GM23338 (cell line): Measurements from ENCODE around the gene UPF1. TPM values are rescaled to one million over a fixed set of nuclear protein-coding genes. Genes with fewer than 3 reads are reported as not detected.
"Not testable (repeated sequence)": the region's sequence is repeated elsewhere in the genome, so short reads cannot be mapped to it uniquely, and the experiment has no call there.

ENCODE experiments used
- ATAC-seq: fragments of 200-7000 bp; cut with Tn5 transposase; 3 replicates; pipeline ENCODE4 v1.9.1; 2020
- DNase-seq: peaks from one replicate; pipeline ENCODE4 v3.0.0-alpha.2; 2015; ENCODE audit warnings: low spot score
- H2AFZ ChIP-seq: fragments of 200-600 bp; sonication (generic); 2 replicates; pipeline ENCODE4 v1.8.0; 2016; ENCODE audit warnings: antibody characterized with exemption, mild to moderate bottlenecking, moderate library complexity
- H3F3A ChIP-seq: fragments of 200-600 bp; sonication (generic); replicated peaks from 2 replicates; pipeline ENCODE4 v1.8.0; 2017; ENCODE audit warnings: antibody characterized with exemption, mixed run types, low read depth
- H3K27ac ChIP-seq: fragments of 200-600 bp; sonication (generic); 2 replicates; pipeline ENCODE4 v1.6.1; 2016; ENCODE audit warnings: low read depth
- H3K27me3 ChIP-seq: fragments of 200-600 bp; sonication (generic); 2 replicates; pipeline ENCODE4 v1.8.0; 2016; ENCODE audit warnings: mild to moderate bottlenecking, mixed run types, moderate library complexity; ENCODE audit not compliant: insufficient read depth
- H3K36me3 ChIP-seq: fragments of 200-600 bp; sonication (generic); 2 replicates; pipeline ENCODE4 v1.8.0; 2016; ENCODE audit warnings: mild to moderate bottlenecking; ENCODE audit not compliant: insufficient read depth
- H3K4me1 ChIP-seq: fragments of 200-600 bp; sonication (generic); 2 replicates; pipeline ENCODE4 v1.8.0; 2016; ENCODE audit warnings: mild to moderate bottlenecking, moderate library complexity; ENCODE audit not compliant: insufficient read depth
- H3K4me2 ChIP-seq: fragments of 200-600 bp; sonication (generic); 2 replicates; pipeline ENCODE4 v1.7.1; 2017; ENCODE audit warnings: mixed run types
- H3K4me3 ChIP-seq: fragments of 200-600 bp; sonication (generic); 2 replicates; pipeline ENCODE4 v1.6.1; 2016; ENCODE audit warnings: mixed run types
- H3K79me2 ChIP-seq: fragments of 200-600 bp; sonication (generic); replicated peaks from 2 replicates; pipeline ENCODE4 v1.8.0; 2017; ENCODE audit warnings: mild to moderate bottlenecking; ENCODE audit not compliant: insufficient read depth
- H3K9me2 ChIP-seq: fragments of 200-600 bp; sonication (generic); 2 replicates; pipeline ENCODE4 v1.8.0; 2017; ENCODE audit not compliant: insufficient read depth
- H4K20me1 ChIP-seq: fragments of 200-600 bp; sonication (generic); replicated peaks from 2 replicates; pipeline ENCODE4 v1.8.0; 2017; ENCODE audit warnings: mild to moderate bottlenecking; ENCODE audit not compliant: insufficient read depth
- H3K27ac Mint-ChIP-seq: 2 replicates; pipeline ENCODE4 v1.8.0; 2020; ENCODE audit warnings: inconsistent platforms, mild to moderate bottlenecking, moderate library complexity, mixed read lengths
- H3K27me3 Mint-ChIP-seq: 3 replicates; pipeline ENCODE4 v1.8.0; 2022; ENCODE audit warnings: low read depth, mild to moderate bottlenecking, moderate library complexity, mixed read lengths, inconsistent platforms; ENCODE audit not compliant: insufficient read depth, poor library complexity
- H3K36me3 Mint-ChIP-seq: 3 replicates; pipeline ENCODE4 v1.8.0; 2021; ENCODE audit warnings: low read depth, mild to moderate bottlenecking, inconsistent platforms, moderate library complexity, mixed read lengths
- H3K4me1 Mint-ChIP-seq: 3 replicates; pipeline ENCODE4 v1.8.0; 2020; ENCODE audit warnings: mild to moderate bottlenecking, inconsistent platforms, mixed read lengths
- H3K4me3 Mint-ChIP-seq: 3 replicates; pipeline ENCODE4 v1.8.0; 2021; ENCODE audit warnings: moderate library complexity, mild to moderate bottlenecking, inconsistent platforms, mixed read lengths
- H3K9me3 Mint-ChIP-seq: 3 replicates; pipeline ENCODE4 v1.8.0; 2020; ENCODE audit warnings: moderate library complexity, mild to moderate bottlenecking, inconsistent platforms, mixed read lengths
- ZNF462 ChIP-seq: fragments of 250-450 bp; sonication (Bioruptor Pico); IDR thresholded peaks from 2 replicates; pipeline ENCODE4 v1.5.0; 2020; ENCODE audit warnings: mild to moderate bottlenecking, moderate library complexity
- polyA plus RNA-seq: library from polyadenylated mRNA; unstranded; fragments of >200 nt; fragmentation: Nextera tagmentation; extraction: Ambion mirVana; gene quantifications from 2 replicates; pipeline ENCODE4 v1.2.1, GENCODE V29; 2016
- total RNA-seq: library from RNA; depleted of rRNA; stranded (reverse); fragments of >200 nt; shearing (Covaris generic); gene quantifications from 2 replicates; pipeline ENCODE4 v1.2.3, GENCODE V29; 2014

UPF1 gene
- total and polyA plus RNA-seq, 2 experiments from 2014 or later: 13.8 to 138 TPM

- H3K4me1 Mint-ChIP-seq: no peaks in the 10 kb centered on the region
- Histone ChIP-seq H3K36me3 (no peaks in the 10 kb centered on the region), H3K4me2 (no peak overlapping the region), H3K27ac (no peak overlapping the region), H3K4me1 (no peaks in the 10 kb centered on the region), H2AFZ (no peak overlapping the region), H3F3A (no peaks in the 10 kb centered on the region), H3K9me2 (no peaks in the 10 kb centered on the region), H4K20me1 (no peaks in the 10 kb centered on the region), H3K79me2 (no peaks in the 10 kb centered on the region), H3K27me3 (peaks cover 37% of the 10 kb centered on the region; the same call in 1 of the 2 replicates), H3K4me3 (no peak overlapping the region)
- ATAC-seq (no peak), DNase-seq (no peak)
- no peak overlapping the region for H3K4me3 Mint-ChIP-seq
- TF ChIP-seq ZNF462: no peak
- no peaks in the 10 kb centered on the region for H3K9me3 Mint-ChIP-seq
- peaks cover 22% of the 10 kb centered on the region for H3K27me3 Mint-ChIP-seq
- H3K36me3 Mint-ChIP-seq: no peaks in the 10 kb centered on the region
- H3K27ac Mint-ChIP-seq: no peak overlapping the region
These were observed 16.1 kb upstream of the UPF1 start for GRCh38 chr19:18815673-18816072.

- H3K4me1 Mint-ChIP-seq: not testable (repeated sequence)
These were observed 15.1 kb upstream of the UPF1 start for GRCh38 chr19:18816645-18817044.

More at GRCh38 chr19:18816645-18817044, 15.1 kb upstream of the UPF1 start:
- H3K27me3 Mint-ChIP-seq: peaks cover 20% of the 10 kb centered on the region
- not testable (repeated sequence) for H4K20me1 ChIP-seq, H3K9me3 Mint-ChIP-seq, H3K4me3 Mint-ChIP-seq, H3K4me2 ChIP-seq, H3F3A ChIP-seq, H3K9me2 ChIP-seq, H3K36me3 Mint-ChIP-seq, H3K27ac ChIP-seq, H3K27ac Mint-ChIP-seq, DNase-seq, ATAC-seq, H2AFZ ChIP-seq, H3K36me3 ChIP-seq, H3K4me3 ChIP-seq, H3K79me2 ChIP-seq, H3K4me1 ChIP-seq
- H3K27me3 ChIP-seq: peaks cover 34% of the 10 kb centered on the region; the same call in 1 of the 2 replicates
